SK-N-SH treated with all-trans-retinoic acid at 6 μM for 48 hours (cell line): ENCODE results near the gene SERPINA3.

ENCODE experiments used
- ATAC-seq: fragments of 200-7000 bp; cut with Tn5 transposase; 3 replicates; pipeline ENCODE4 v1.9.1; 2020; ENCODE audit warnings: mild to moderate bottlenecking, moderate library complexity
- ARNTL ChIP-seq: fragments of 450-650 bp; formaldehyde crosslinking; IDR thresholded peaks from 2 replicates; pipeline ENCODE4 v1.5.0; 2020; ENCODE audit warnings: low read depth, mild to moderate bottlenecking, moderate library complexity, borderline replicate concordance
- BACH2 ChIP-seq: fragments of 250-450 bp; sonication (Bioruptor Pico); IDR thresholded peaks from 2 replicates; pipeline ENCODE4 v1.9.0; 2021; ENCODE audit warnings: mild to moderate bottlenecking, borderline replicate concordance
- CSDC2 ChIP-seq: fragments of 250-450 bp; sonication (Bioruptor Pico); IDR thresholded peaks from 2 replicates; pipeline ENCODE4 v1.5.0; 2020; ENCODE audit warnings: mild to moderate bottlenecking, moderate library complexity
- ESRRG ChIP-seq: fragments of 250-450 bp; sonication (Bioruptor Pico); IDR thresholded peaks from 2 replicates; pipeline ENCODE4 v1.6.1; 2021; ENCODE audit warnings: mild to moderate bottlenecking
- GLIS3 ChIP-seq: fragments of 250-450 bp; sonication (Bioruptor Pico); IDR thresholded peaks from 2 replicates; pipeline ENCODE4 v1.5.0; 2020; ENCODE audit warnings: mild to moderate bottlenecking, moderate library complexity
- OSR1 ChIP-seq: fragments of 250-450 bp; sonication (Bioruptor Pico); IDR thresholded peaks from 2 replicates; pipeline ENCODE4 v1.8.0; 2022; ENCODE audit warnings: moderate library complexity, mild to moderate bottlenecking, inconsistent platforms
- PPARA ChIP-seq: fragments of 250-450 bp; sonication (Bioruptor Pico); IDR thresholded peaks from 2 replicates; pipeline ENCODE4 v1.5.0; 2020; ENCODE audit warnings: mild to moderate bottlenecking, borderline replicate concordance
- RARB ChIP-seq: fragments of 250-450 bp; sonication (Bioruptor Pico); IDR thresholded peaks from 2 replicates; pipeline ENCODE4 v1.8.0; 2021; ENCODE audit warnings: mild to moderate bottlenecking, moderate library complexity
- SNAI2 ChIP-seq: fragments of 250-450 bp; sonication (Bioruptor Pico); IDR thresholded peaks from 2 replicates; pipeline ENCODE4 v1.5.0; 2020; ENCODE audit warnings: mild to moderate bottlenecking, moderate library complexity
- TCF4 ChIP-seq: fragments of 250-450 bp; sonication (Bioruptor Pico); IDR thresholded peaks from 2 replicates; pipeline ENCODE4 v1.8.0; 2021; ENCODE audit warnings: mild to moderate bottlenecking, moderate library complexity, borderline replicate concordance
- TOX ChIP-seq: fragments of 250-450 bp; sonication (Bioruptor Pico); IDR thresholded peaks from 2 replicates; pipeline ENCODE4 v1.8.0; 2021; ENCODE audit warnings: mild to moderate bottlenecking, moderate library complexity, borderline replicate concordance
- ZC3H10 ChIP-seq: fragments of 250-450 bp; sonication (Bioruptor Pico); IDR thresholded peaks from 2 replicates; pipeline ENCODE4 v1.5.1; 2021; ENCODE audit warnings: mild to moderate bottlenecking, moderate library complexity
- ZFP3 ChIP-seq: fragments of 250-450 bp; sonication (Bioruptor Pico); IDR thresholded peaks from 2 replicates; pipeline ENCODE4 v1.5.0; 2020; ENCODE audit warnings: mild to moderate bottlenecking, moderate library complexity
- ZFP30 ChIP-seq: fragments of 450-650 bp; formaldehyde crosslinking; IDR thresholded peaks from 2 replicates; pipeline ENCODE4 v1.5.0; 2022; ENCODE audit warnings: mild to moderate bottlenecking, moderate library complexity
- TF ChIP-seq, protein P1 (sequence below): fragments of 250-450 bp; sonication (Bioruptor Pico); IDR thresholded peaks from 2 replicates; pipeline ENCODE4 v1.5.0; 2020; ENCODE audit warnings: mild to moderate bottlenecking, moderate library complexity
- TF ChIP-seq, protein P2 (sequence below): fragments of 250-450 bp; sonication (Bioruptor Pico); IDR thresholded peaks from 2 replicates; pipeline ENCODE4 v1.8.0; 2020; ENCODE audit warnings: mild to moderate bottlenecking, moderate library complexity, borderline replicate concordance
- TF ChIP-seq, protein P3 (sequence below): fragments of 250-450 bp; sonication (Bioruptor Pico); IDR thresholded peaks from 2 replicates; pipeline ENCODE4 v1.5.1; 2020; ENCODE audit warnings: low read depth, mild to moderate bottlenecking, moderate library complexity

Gene SERPINA3

DNA sequence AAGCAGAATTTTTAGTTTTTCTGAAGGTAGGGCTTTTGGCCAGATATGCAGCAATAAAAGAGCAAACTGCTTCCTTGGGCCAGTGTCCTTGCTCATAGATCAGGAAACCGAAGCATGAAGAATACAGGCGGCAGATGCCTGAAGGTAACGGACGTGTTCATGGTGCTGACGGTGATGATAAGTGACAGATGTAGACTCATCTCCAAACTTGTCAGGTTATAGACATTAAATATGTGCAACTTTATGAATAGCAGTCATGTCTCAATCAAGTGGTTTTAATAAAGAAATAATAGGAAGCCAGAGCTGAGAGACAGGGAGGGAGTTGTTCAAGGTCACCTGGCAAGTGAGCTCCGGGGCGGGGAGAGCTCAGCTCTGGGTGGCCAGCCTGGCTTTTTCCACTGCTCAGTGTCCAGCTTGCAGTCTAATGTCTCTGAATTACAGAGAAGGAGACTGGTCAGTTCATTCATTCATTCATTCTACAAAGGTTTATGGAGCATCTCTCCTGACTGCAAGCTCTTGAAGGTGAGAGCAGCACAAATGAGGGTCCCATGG lies 29.9 kb upstream of the SERPINA3 start (continued):
- TF ChIP-seq, protein P1, sequence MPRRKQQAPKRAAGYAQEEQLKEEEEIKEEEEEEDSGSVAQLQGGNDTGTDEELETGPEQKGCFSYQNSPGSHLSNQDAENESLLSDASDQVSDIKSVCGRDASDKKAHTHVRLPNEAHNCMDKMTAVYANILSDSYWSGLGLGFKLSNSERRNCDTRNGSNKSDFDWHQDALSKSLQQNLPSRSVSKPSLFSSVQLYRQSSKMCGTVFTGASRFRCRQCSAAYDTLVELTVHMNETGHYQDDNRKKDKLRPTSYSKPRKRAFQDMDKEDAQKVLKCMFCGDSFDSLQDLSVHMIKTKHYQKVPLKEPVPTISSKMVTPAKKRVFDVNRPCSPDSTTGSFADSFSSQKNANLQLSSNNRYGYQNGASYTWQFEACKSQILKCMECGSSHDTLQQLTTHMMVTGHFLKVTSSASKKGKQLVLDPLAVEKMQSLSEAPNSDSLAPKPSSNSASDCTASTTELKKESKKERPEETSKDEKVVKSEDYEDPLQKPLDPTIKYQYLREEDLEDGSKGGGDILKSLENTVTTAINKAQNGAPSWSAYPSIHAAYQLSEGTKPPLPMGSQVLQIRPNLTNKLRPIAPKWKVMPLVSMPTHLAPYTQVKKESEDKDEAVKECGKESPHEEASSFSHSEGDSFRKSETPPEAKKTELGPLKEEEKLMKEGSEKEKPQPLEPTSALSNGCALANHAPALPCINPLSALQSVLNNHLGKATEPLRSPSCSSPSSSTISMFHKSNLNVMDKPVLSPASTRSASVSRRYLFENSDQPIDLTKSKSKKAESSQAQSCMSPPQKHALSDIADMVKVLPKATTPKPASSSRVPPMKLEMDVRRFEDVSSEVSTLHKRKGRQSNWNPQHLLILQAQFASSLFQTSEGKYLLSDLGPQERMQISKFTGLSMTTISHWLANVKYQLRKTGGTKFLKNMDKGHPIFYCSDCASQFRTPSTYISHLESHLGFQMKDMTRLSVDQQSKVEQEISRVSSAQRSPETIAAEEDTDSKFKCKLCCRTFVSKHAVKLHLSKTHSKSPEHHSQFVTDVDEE (CRISPR knock-in tag), result no peak
- TF ChIP-seq ZC3H10 (CRISPR knock-in tag) (no peak), ESRRG (CRISPR knock-in tag) (no peak), BACH2 (no peak), CSDC2 (no peak)
- TF ChIP-seq, all 23 proteins: peak for 0

DNA sequence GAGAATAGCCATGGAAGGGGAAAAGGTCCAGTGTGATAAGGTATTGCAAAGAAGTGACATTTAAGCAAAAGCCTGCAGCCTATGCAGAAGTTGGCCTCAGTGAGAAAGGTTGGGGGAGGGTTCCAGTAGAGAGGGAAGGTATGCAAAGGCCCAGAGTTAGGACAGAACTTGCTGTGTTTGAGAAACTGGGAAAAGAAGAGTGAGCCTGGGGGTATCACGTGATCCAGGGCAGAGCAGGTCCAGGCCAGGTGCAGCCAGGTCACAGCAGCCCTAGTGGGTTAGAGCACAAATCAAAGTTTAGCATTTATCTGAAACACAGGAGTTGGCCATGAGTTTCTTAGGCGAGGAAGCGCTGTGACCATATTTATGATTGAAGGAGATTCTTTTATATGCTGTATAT lies 29.3 kb upstream of the SERPINA3 start:
- TF ChIP-seq TCF4 (CRISPR knock-in tag), result no peak
- no peak for TF ChIP-seq ZFP3
- no peak for TF ChIP-seq BACH2
- no peak for TF ChIP-seq OSR1
- TF ChIP-seq, protein P1 (CRISPR knock-in tag), result no peak
- TF ChIP-seq RARB (CRISPR knock-in tag), result no peak
- TF ChIP-seq ARNTL (CRISPR knock-in tag), result no peak
- TF ChIP-seq, protein P2, sequence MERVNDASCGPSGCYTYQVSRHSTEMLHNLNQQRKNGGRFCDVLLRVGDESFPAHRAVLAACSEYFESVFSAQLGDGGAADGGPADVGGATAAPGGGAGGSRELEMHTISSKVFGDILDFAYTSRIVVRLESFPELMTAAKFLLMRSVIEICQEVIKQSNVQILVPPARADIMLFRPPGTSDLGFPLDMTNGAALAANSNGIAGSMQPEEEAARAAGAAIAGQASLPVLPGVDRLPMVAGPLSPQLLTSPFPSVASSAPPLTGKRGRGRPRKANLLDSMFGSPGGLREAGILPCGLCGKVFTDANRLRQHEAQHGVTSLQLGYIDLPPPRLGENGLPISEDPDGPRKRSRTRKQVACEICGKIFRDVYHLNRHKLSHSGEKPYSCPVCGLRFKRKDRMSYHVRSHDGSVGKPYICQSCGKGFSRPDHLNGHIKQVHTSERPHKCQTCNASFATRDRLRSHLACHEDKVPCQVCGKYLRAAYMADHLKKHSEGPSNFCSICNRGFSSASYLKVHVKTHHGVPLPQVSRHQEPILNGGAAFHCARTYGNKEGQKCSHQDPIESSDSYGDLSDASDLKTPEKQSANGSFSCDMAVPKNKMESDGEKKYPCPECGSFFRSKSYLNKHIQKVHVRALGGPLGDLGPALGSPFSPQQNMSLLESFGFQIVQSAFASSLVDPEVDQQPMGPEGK (CRISPR knock-in tag), result no peak
- no peak for TF ChIP-seq ZFP30
- TF ChIP-seq SNAI2 (CRISPR knock-in tag), result no peak
- no peak for TF ChIP-seq ZC3H10 (CRISPR knock-in tag)
- no peak for TF ChIP-seq TOX
- no peak for TF ChIP-seq PPARA (CRISPR knock-in tag)
- ATAC-seq, result no peak

DNA sequence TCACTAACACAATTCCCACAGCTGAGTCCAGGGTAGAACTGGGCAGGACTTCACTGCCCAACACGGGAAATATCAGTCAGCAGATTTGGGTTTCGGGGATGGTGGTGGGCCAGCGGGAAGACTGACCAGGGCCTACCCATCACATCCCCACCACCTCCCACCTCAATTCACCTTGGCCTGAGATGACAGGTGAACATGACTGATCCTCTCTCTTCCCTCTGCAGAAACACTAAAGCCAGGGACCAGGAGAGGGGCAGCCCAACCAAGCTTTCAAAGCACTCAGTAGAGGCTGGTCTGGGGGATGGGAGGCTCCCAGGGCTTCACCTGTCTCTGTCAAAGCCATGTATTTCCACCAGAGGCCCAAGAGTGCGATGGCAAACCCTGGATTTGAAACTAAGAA lies 28.6 kb upstream of the SERPINA3 start:
- no peak for TF ChIP-seq SNAI2 (CRISPR knock-in tag)
- no peak for TF ChIP-seq ZFP30
- TF ChIP-seq OSR1, result no peak
- no peak for TF ChIP-seq ARNTL (CRISPR knock-in tag)
- TF ChIP-seq TOX, result no peak
- TF ChIP-seq RARB (CRISPR knock-in tag), result no peak
- TF ChIP-seq, protein P3, sequence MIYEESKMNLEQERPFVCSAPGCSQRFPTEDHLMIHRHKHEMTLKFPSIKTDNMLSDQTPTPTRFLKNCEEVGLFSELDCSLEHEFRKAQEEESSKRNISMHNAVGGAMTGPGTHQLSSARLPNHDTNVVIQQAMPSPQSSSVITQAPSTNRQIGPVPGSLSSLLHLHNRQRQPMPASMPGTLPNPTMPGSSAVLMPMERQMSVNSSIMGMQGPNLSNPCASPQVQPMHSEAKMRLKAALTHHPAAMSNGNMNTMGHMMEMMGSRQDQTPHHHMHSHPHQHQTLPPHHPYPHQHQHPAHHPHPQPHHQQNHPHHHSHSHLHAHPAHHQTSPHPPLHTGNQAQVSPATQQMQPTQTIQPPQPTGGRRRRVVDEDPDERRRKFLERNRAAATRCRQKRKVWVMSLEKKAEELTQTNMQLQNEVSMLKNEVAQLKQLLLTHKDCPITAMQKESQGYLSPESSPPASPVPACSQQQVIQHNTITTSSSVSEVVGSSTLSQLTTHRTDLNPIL (CRISPR knock-in tag), result no peak
- TF ChIP-seq, protein P1 (CRISPR knock-in tag), result no peak
- TF ChIP-seq GLIS3 (CRISPR knock-in tag), result no peak
- TF ChIP-seq CSDC2, result no peak
- no peak for TF ChIP-seq ZFP3
- no peak for ATAC-seq
